Stimulated activated CD8-positive, alpha-beta memory T cell treated with anti-CD3 and anti-CD28 coated beads, Interleukin-2, amount 100 ng/mL, for 1 hour (primary cell): ENCODE results near the gene GPR148.
"Not testable (repeated sequence)": the region's sequence is repeated elsewhere in the genome, so short reads cannot be mapped to it uniquely, and the experiment has no call there.

Experiments
- DNase-seq, 2 donors: peaks; one replicate each; pipeline ENCODE4 v3.0.0-alpha.2; 2020; ENCODE audit warnings: low read depth in 2 of 2

Gene GPR148, protein sequence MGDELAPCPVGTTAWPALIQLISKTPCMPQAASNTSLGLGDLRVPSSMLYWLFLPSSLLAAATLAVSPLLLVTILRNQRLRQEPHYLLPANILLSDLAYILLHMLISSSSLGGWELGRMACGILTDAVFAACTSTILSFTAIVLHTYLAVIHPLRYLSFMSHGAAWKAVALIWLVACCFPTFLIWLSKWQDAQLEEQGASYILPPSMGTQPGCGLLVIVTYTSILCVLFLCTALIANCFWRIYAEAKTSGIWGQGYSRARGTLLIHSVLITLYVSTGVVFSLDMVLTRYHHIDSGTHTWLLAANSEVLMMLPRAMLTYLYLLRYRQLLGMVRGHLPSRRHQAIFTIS

DNA sequence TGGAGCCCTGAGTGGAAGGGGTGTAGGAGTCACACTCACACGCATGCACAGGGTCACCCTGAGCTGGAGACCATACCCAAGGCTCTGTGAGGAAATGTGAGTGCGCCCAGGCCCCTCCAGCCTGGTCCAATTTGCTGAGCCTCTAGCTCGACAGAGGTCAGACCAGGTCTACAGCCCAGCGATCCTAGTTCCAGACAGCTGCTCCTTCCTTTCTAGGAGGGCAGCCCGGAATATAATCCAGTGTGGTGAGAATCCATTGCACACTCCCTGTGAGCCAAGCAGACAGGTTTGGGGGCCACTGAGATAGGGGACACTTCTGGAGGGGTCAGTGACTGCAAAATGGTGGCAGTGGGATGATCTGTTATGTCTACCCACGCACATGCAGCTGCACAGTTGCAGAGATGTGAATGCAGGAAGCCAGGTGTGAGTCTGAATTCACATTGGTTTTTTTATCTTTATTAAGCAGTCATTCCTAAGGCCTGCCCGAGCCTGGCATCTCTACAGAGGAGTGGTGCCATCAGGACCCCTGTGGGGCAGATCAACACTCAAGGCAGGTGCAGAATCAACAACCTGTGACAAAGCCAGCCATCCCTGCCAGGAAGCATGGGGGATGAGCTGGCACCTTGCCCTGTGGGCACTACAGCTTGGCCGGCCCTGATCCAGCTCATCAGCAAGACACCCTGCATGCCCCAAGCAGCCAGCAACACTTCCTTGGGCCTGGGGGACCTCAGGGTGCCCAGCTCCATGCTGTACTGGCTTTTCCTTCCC is at the start of gene GPR148:
GPR148 (plus strand) TSS at position 522 of the 768 bp plus-strand sequence; CDS start at position 604, 82 bp downstream.
- no peak for DNase-seq

- DNase-seq, result not testable (repeated sequence)
These were observed 36.7 kb upstream of the GPR148 start for GRCh38 chr2:130692041-130692770.

GRCh38 chr2:130693474-130693873 is 35.4 kb upstream of the GPR148 start:
- peak in 1 of 2 donors; percentile 0 for DNase-seq

GRCh38 chr2:130703250-130703649 is 25.6 kb upstream of the GPR148 start:
- DNase-seq, result not testable (repeated sequence)

DNA sequence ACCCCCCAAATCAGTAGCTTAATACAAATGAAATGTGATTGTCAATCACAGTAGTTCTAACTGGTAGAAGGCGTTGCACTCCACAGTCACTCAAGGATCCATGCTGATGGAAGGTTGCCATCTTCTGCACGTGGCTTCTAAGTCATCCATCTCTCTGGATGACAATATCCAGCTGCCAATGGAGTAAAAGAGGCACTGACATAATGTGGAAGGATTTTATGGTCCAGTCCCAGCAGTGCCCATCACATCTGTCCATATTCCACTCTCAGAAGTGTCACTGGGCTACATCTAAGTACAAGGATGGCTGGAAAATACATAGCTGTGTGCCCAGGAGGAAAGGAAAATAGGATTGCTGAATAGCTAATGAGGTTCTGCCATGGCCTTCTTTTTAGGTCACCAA is 14.1 kb upstream of the GPR148 start:
- DNase-seq, result not testable (repeated sequence)

DNA sequence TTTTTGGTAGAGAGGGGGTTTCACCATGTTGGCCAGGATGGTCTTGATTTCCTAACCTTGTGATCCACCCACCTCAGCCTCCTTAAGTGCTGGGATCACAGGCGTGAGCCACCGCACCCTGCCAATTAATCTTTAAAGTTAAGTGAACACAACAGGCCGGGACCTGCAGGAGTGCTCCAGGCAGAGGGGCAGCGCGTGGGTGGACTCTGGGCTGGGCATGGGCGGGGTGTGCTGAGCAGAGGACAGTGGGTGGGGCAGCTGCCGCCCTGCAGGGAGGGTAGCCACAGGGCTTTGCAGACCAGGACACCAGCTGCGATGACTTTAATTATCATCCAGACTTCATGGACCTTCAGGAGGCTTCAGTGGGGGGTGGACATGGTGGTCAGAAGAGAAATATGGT is 8.8 kb upstream of the GPR148 start:
- DNase-seq, result no peak

GRCh38 chr2:130720528-130720927 is 8.3 kb upstream of the GPR148 start:
- DNase-seq, result no peak

DNA sequence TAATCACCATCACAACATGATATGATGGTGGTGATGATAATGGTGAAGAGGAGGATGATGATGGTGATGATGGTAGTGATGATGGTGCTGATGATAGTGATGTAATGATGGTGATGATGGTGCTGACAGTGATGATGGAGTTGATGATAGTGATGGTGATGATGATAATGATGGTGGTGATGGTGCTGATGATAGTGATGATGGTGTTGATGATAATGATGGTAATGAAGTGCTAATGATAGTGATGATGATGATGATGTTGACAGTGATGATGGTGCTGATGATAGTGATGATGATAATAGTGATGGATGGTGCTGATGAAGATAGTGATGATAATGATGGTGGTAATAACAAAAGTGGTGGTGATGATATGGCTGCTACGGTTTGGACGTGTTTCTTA is 4.4 kb upstream of the GPR148 start:
- no peak for DNase-seq

DNA sequence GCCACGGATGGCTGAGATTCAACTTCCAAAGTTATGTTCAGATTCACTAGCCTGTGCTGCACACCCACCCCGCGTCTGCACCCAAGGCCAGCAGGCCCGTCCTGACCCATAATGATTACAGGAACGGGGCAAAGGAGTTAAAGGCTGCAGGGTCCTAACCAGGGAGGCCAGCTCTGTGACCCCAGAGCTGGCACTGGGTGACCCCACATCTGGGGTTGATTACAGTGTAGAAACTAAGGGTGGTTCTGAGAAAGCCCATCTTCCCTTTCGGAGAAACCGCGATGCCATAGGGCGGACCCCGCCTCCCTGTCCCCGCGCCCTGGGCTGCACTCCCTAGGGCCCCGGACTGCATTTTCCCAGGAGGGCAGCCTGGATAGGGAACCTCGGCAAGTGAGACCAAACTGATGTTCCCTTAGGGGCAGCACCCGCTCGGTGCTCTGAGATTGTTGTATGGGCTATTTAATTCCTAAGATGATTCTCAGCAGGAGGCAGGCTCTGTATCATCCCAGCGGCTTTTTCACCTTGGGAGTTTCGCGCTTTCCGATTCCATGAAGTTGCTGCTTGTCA is 2.2 kb upstream of the GPR148 start:
- DNase-seq, result no peak

- DNase-seq, result peak; percentile 67 to 78
These were observed 1.5 kb upstream of the GPR148 start for GRCh38 chr2:130727286-130727924.

DNA sequence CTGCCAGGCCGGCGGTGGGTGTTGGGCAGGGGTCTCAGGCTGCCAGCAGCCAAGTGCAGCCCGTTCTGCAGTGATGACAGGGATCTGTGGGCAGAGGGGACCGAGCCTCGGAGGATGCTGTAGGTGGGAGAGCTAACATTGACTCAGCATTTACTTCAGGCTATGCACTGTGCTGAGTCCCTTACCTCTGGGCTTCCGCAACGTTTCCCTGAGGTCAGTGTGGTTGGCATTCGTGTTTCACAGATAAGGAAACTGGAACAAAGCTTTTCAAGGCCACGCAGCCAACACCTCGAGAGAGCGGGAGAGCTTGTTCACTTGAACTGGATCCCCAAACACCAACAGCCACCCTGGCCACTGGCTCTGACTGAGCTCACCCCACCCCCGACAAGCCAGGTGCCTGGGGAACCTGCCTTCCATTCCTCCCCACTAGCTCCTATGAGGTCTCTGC is 839 bp upstream of the GPR148 start:
- no peak for DNase-seq

GRCh38 chr2:130729322-130730299 is 741 bp downstream of the GPR148 start:
- no peak for DNase-seq

DNA sequence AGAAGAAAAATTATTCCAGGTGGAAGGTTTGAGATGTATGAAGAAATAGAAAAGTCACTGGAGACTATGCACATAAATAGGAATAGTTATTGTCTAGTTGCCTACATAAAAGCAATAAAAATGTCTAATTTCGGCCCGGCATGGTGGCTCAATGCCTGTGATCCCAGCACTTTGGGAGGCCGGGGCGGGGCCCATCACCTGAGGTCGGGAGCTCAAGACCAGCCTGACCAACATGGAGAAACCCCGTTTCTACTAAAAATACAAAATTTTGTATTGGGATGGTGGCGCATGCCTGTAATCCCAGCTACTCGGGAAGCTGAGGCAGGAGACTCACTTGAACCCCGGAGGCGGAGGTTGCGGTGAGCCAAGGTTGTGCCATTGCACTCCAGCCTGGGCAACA is 3.4 kb downstream of the GPR148 start:
- not testable (repeated sequence) for DNase-seq

DNA sequence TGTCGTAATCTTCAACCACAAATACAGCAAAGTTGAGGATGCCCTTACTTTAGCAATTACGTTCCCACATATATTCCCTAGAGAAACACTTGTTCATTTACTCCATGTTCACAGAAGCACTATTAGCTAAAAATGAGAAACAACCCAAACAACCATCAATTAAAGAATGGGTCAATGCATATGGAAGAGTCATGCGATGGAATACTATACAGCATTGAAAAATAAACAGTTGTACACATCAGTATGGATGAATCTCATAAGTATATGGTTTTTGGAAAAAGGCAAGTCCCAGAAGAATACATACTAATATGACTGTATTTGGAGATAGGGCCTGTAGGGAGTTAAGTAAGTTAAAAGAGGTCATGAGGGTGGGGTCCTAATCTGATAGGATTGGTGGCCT is 6.3 kb downstream of the GPR148 start:
- no peak for DNase-seq

DNA sequence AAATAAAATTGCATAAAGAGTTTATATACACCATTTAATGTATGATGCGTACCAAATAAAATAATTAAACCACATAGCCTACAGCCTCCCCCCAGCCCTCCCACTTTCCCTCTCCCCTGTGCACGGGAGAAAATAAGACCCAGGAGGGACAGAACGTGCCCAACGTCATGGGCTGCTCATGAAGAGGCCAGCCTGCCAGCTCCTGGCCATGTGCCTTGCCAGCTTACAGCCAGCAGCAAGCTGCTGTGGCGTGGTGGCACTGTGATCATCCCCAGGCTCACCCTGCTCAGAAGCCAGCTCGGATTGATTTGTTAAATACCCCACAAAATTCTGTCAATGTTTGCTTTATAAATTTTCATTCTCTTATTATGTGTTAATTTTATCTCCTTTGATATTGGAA is 7.6 kb downstream of the GPR148 start:
- DNase-seq, result no peak

- DNase-seq, result no peak
These were observed 8.7 kb downstream of the GPR148 start for GRCh38 chr2:130737592-130737991.

DNA sequence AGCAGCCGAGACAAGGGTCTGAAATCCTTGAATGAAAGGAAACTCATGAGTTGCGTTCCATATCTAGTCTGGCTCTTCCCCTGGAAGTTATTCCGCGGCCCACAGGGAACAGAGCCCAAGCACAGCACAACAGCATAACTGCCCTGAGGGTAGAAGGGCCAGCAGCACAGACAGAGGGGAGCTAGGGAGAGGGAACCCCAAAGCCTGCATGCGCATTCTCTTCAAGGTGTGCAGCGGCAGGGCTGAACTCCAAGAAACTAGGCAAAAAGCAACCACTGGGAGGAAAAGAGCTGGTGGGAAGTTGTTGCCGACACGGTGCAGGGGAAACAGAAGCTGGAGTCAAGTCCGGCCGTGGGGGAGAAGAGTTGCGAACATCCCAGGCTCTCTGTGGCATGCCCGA is 11.8 kb downstream of the GPR148 start:
- no peak for DNase-seq

DNA sequence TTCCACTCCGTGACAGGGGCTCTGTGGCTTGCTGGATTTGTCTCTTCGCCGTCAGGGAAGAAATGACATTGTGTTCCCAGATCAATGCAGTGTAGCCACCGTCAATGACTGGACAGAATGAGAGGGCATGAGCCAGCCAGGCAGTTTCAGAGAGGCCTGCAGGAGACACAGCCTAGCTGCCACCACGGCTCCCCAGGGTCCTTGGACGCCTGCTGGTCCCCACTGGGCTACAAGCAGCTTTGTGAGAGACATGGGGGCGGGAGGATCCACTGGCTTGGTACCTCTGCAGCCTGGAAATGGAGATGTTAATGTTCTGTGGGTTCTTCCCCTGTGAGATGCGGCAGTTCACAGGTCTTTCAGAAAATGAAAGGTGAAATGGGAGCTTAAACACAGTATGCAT is 14.4 kb downstream of the GPR148 start:
- no peak for DNase-seq

DNA sequence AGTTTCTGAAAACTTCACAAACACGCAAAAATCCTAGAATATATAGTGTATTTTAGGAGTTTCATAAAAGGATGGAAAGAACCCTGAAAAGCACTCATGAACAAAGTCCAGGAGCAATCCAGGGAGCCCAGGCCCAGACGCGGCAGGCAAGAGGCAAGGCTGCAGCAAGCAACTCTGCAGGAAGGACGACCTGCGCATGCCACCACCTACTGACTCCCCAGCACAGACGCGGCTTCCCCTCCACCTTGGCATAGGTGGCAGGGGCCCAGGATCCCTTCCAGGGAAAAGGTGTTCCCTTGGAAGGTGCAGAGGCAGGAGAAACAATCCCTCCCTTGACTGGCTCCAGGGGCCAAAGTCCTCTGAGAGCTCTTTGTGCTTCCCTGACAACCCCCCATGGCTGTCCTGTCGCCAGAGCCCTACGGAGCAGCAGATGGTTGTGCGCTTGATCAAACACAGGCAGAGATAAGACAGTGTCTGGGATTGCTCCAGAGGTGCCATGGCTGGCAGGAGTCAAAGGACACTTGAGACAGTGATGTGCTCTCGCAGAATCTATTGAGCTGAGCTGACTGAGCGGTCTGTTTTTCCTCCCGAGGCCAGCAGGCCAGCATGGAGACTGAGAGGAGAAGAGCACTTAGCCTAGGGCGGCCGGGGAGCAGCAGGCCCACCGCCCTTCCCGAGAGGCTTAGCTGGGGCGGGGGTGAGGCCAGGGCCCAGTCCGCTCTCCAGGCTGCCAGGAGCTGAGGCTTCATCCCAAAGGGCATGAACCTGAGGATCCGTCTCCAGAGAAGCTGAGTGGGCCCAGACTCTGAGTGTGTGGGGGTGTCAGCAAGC is 15.6 kb downstream of the GPR148 start:
- no peak for DNase-seq
